Upper lobe of left lung (tissue), 4 donors: Measurements from ENCODE around the gene RAP1B.

Experiments
- POLR2A ChIP-seq, 4 donors: fragments of 450-650 bp; IDR thresholded peaks; one replicate each; pipeline ENCODE4 v1.5.1; 2016 to 2017; ENCODE audit warnings: antibody characterized with exemption in 4 of 4, mild to moderate bottlenecking in 2 of 4
- TF ChIP-seq, protein P1 (sequence below), 6 experiments: fragments of 450-650 bp in 4 of 6; fragments of 200-600 bp in 2 of 6; sonication (generic) in 2 of 6; IDR thresholded peaks; one replicate each; pipeline ENCODE4 v1.5.1; 2016 to 2019; ENCODE audit warnings: antibody characterized with exemption in 6 of 6

- no peak for TF ChIP-seq POLR2A (IDR thresholded peaks at IDR 0.05)
- TF ChIP-seq, protein P1, sequence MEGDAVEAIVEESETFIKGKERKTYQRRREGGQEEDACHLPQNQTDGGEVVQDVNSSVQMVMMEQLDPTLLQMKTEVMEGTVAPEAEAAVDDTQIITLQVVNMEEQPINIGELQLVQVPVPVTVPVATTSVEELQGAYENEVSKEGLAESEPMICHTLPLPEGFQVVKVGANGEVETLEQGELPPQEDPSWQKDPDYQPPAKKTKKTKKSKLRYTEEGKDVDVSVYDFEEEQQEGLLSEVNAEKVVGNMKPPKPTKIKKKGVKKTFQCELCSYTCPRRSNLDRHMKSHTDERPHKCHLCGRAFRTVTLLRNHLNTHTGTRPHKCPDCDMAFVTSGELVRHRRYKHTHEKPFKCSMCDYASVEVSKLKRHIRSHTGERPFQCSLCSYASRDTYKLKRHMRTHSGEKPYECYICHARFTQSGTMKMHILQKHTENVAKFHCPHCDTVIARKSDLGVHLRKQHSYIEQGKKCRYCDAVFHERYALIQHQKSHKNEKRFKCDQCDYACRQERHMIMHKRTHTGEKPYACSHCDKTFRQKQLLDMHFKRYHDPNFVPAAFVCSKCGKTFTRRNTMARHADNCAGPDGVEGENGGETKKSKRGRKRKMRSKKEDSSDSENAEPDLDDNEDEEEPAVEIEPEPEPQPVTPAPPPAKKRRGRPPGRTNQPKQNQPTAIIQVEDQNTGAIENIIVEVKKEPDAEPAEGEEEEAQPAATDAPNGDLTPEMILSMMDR (IDR thresholded peaks at IDR 0.05): no peak
Measured at GRCh38 chr12:68568922-68569569, 41.7 kb upstream of the RAP1B start.
